Uterus (tissue), 2 donors: ENCODE measurements around the gene DNHD1.

Experiments used
- CTCF ChIP-seq, 4 experiments: fragments of 200-600 bp in 2 of 4; fragments of 450-650 bp in 2 of 4; sonication (generic) in 2 of 4; IDR thresholded peaks; one replicate each; pipeline ENCODE4 v1.5.1; 2016 to 2019; ENCODE audit warnings: antibody characterized with exemption in 4 of 4, mild to moderate bottlenecking in 2 of 4, moderate library complexity in 1 of 4
- POLR2A ChIP-seq, 2 donors: fragments of 450-650 bp; IDR thresholded peaks; one replicate each; pipeline ENCODE4 v1.6.1; 2016; ENCODE audit warnings: antibody characterized with exemption in 2 of 2, mild to moderate bottlenecking in 1 of 2, moderate library complexity in 1 of 2

- no peak for TF ChIP-seq POLR2A (IDR thresholded peaks at IDR 0.05)
- TF ChIP-seq CTCF (IDR thresholded peaks at IDR 0.05) = no peak
Observed at GRCh38 chr11:6457581-6458320, 39.3 kb upstream of the DNHD1 start.
